B cell (primary cell): ENCODE data around the gene HES7. TPM values are rescaled to one million over a fixed set of nuclear protein-coding genes. Genes with fewer than 3 reads are reported as not detected.

ENCODE experiments used
- ATAC-seq: fragments of 200-7000 bp; cut with Tn5 transposase; one replicate; pipeline ENCODE4 v1.10.0; 2021; ENCODE audit warnings: low read depth, mild to moderate bottlenecking, moderate number of reproducible peaks, moderate library complexity
- CTCF ChIA-PET: fragments of 350-600 bp; sonication (Branson Sonifier 250); formaldehyde crosslinking; loops from one replicate; lab custom pipeline; 2021; ENCODE audit warnings: antibody characterized with exemption, inconsistent platforms; lab: Charles Lee
- POLR2A ChIA-PET: fragments of 350-600 bp; sonication (Branson Sonifier 250); formaldehyde crosslinking; loops from one replicate; lab custom pipeline; 2021; ENCODE audit warnings: antibody characterized with exemption; lab: Charles Lee
- DNase-seq: peaks from one replicate; pipeline ENCODE4 v3.0.0; 2013
- H2AFZ ChIP-seq: 2 replicates; pipeline ENCODE4 v1.6.1; 2012; ENCODE audit warnings: mild to moderate bottlenecking, low read depth, low read length; ENCODE audit not compliant: insufficient read depth, poor library complexity, severe bottlenecking
- H3K27ac ChIP-seq, 2 donors: 1 replicate in 1 of 2; 2 replicates in 1 of 2; pipeline ENCODE4 v1.5.1; 2012 to 2013; ENCODE audit warnings: low read length in 2 of 2, mild to moderate bottlenecking in 2 of 2, moderate library complexity in 1 of 2
- H3K27me3 ChIP-seq, 4 experiments: fragments of 200-600 bp in 1 of 4; sonication (generic) in 1 of 4; replicated peaks in 1 of 4; 1 replicate in 2 of 4; 2 replicates in 2 of 4; pipeline versions ENCODE4 v1.6.1 to v1.7.0; 2013 to 2016; ENCODE audit warnings: low read length in 3 of 4, mild to moderate bottlenecking in 2 of 4, mixed read lengths in 1 of 4, moderate library complexity in 1 of 4; ENCODE audit not compliant: insufficient read depth in 4 of 4, control insufficient read depth in 3 of 4; ENCODE audit errors: control extremely low read depth in 1 of 4
- H3K36me3 ChIP-seq, 2 experiments: replicated peaks in 1 of 2; 1 replicate in 1 of 2; 2 replicates in 1 of 2; pipeline versions ENCODE4 v1.6.1 to v1.7.1; 2013; ENCODE audit warnings: low read length in 1 of 2; ENCODE audit not compliant: insufficient read depth in 2 of 2, control insufficient read depth in 1 of 2; ENCODE audit errors: control extremely low read depth in 1 of 2, extremely low read depth in 1 of 2
- H3K4me1 ChIP-seq, 2 donors: fragments of 200-600 bp in 1 of 2; sonication (generic) in 1 of 2; 1 replicate in 1 of 2; 2 replicates in 1 of 2; pipeline versions ENCODE4 v1.5.1 to v1.6.1; 2013 to 2017; ENCODE audit warnings: low read length in 2 of 2; ENCODE audit not compliant: control insufficient read depth in 2 of 2, insufficient read depth in 2 of 2
- H3K4me2 ChIP-seq: replicated peaks from 2 replicates; pipeline ENCODE3; 2012; ENCODE audit warnings: mild to moderate bottlenecking, low read depth, low read length; ENCODE audit not compliant: poor library complexity, severe bottlenecking
- H3K4me3 ChIP-seq, 5 experiments: fragments of 200-600 bp in 1 of 5; sonication (generic) in 1 of 5; 1 replicate in 3 of 5; 2 replicates in 2 of 5; pipeline versions ENCODE4 v1.5.1 to v1.7.0; 2011 to 2016; ENCODE audit warnings: low read length in 4 of 5, mild to moderate bottlenecking in 4 of 5, low read depth in 2 of 5, control low read depth in 1 of 5, moderate library complexity in 1 of 5; ENCODE audit not compliant: insufficient read depth in 1 of 5; ENCODE audit errors: control extremely low read depth in 1 of 5, extremely low read depth in 1 of 5
- H3K79me2 ChIP-seq: fragments of 200-600 bp; sonication (generic); one replicate; pipeline ENCODE4 v1.6.0; 2016; ENCODE audit warnings: low read length; ENCODE audit not compliant: control insufficient read depth, insufficient read depth
- H3K9ac ChIP-seq: fragments of 200-600 bp; sonication (generic); 2 replicates; pipeline ENCODE4 v1.6.1; 2017; ENCODE audit warnings: mild to moderate bottlenecking, low read length, moderate library complexity
- H3K9me3 ChIP-seq, 3 donors: one replicate each; pipeline versions ENCODE4 v1.6.1 to v1.7.1; 2013; ENCODE audit warnings: low read length in 2 of 3; ENCODE audit not compliant: control insufficient read depth in 2 of 3, insufficient read depth in 1 of 3; ENCODE audit errors: control extremely low read depth in 1 of 3
- H4K20me1 ChIP-seq: 2 replicates; pipeline ENCODE4 v1.6.0; 2012; ENCODE audit warnings: mild to moderate bottlenecking, low read length; ENCODE audit not compliant: insufficient read depth, control insufficient read depth, poor library complexity, severe bottlenecking
- H3K27ac Mint-ChIP-seq: one replicate; pipeline ENCODE4 v1.8.0; 2021; ENCODE audit warnings: mixed read lengths
- H3K27me3 Mint-ChIP-seq: one replicate; pipeline ENCODE4 v1.8.0; 2021; ENCODE audit warnings: mixed read lengths
- H3K4me1 Mint-ChIP-seq: one replicate; pipeline ENCODE4 v1.8.0; 2021; ENCODE audit warnings: mixed read lengths
- H3K4me3 Mint-ChIP-seq: one replicate; pipeline ENCODE4 v1.8.0; 2021; ENCODE audit warnings: mixed read lengths
- H3K9me3 Mint-ChIP-seq: one replicate; pipeline ENCODE4 v1.8.0; 2022; ENCODE audit warnings: mixed read lengths; ENCODE audit not compliant: insufficient read depth
- CTCF ChIP-seq: fragments of 200-600 bp; IDR thresholded peaks from one replicate; pipeline ENCODE4 v1.8.0; 2022; ENCODE audit warnings: antibody characterized with exemption, mild to moderate bottlenecking
- EZH2 ChIP-seq: IDR thresholded peaks from 2 replicates; pipeline ENCODE4 v1.6.1; 2012; ENCODE audit warnings: borderline replicate concordance, low read depth, mild to moderate bottlenecking, moderate library complexity, low read length; ENCODE audit not compliant: insufficient read depth, poor library complexity, severe bottlenecking
- WGBS: methylation state at CpG from one replicate; pipeline ENCODE4 v1.1.5; 2013; ENCODE audit warnings: missing lambda C conversion rate; ENCODE audit not compliant: insufficient coverage; 5-methylcytosine and 5-hydroxymethylcytosine counted together
- intact Hi-C: fragments of 100-400 bp; cut with micrococcal nuclease; formaldehyde crosslinking; loops from one replicate; pipeline ENCODE4 v1.10.0; 2022
- polyA plus RNA-seq: library from polyadenylated mRNA; depleted of rRNA; stranded (reverse); fragments of >200 nt; gene quantifications from 2 replicates; pipeline ENCODE4 v1.2.3, GENCODE V29; 2012
- total RNA-seq, 2 donors: library from RNA; stranded (reverse); fragments of 120-200 nt in 1 of 2; gene quantifications; 1 replicate in 1 of 2; 2 replicates in 1 of 2; pipeline versions ENCODE4 v1.2.3 to v1.2.4, GENCODE V29; 2013 to 2022

The HES7 gene
- total and polyA plus RNA-seq, 2 donors (not counting 1 experiment from before 2014, with no cell fraction given): 0.34 TPM; not detected in 1

GRCh38 chr17:8105957-8106398 is 17.9 kb downstream of the HES7 start:
- peaks cover 0 to 5% (median 0%) of the 10 kb centered on the region in 3 donors for H3K9me3 ChIP-seq
- ChIA-PET CTCF (interaction anchor here (1.0 to 20.5 kb wide), 5 partner anchors 13 to 30 kb away, joined by 3 to 360 read pairs (median 6); partner anchors contain the start of gene ALOX12B), POLR2A (no interaction called here)
- peaks cover 10 to 11% of the 10 kb centered on the region in 2 donors for H3K4me1 ChIP-seq
- peaks cover 0 to 17% (median 10%) of the 10 kb centered on the region in 4 experiments for H3K27me3 ChIP-seq
- Mint-ChIP-seq H3K27ac (no peak overlapping the region), H3K4me1 (peaks cover 7% of the 10 kb centered on the region), H3K4me3 (no peak overlapping the region), H3K9me3 (no peaks in the 10 kb centered on the region), H3K27me3 (peaks cover 6% of the 10 kb centered on the region)
- ATAC-seq (no peak), DNase-seq (no peak)
- H3K27ac ChIP-seq: no peak overlapping the region
- H3K4me3 ChIP-seq: no peak overlapping the region
- intact Hi-C loops: no loop called here
- TF ChIP-seq EZH2 (no peak), CTCF (no peak)
- H3K4me2 ChIP-seq: no peak overlapping the region
- no peaks in the 10 kb centered on the region for H4K20me1 ChIP-seq
- 97% methylated on average over 4 of the region's 5 CpGs for WGBS
- no peaks in the 10 kb centered on the region for H3K79me2 ChIP-seq
- H3K9ac ChIP-seq: no peak overlapping the region
- H3K36me3 ChIP-seq: no peaks in the 10 kb centered on the region
- H2AFZ ChIP-seq: no peak overlapping the region

- no peak overlapping the region for H3K4me2 ChIP-seq
- Mint-ChIP-seq H3K4me1 (peaks cover 2% of the 10 kb centered on the region), H3K27ac (no peak overlapping the region), H3K27me3 (peaks cover 5% of the 10 kb centered on the region), H3K4me3 (no peak overlapping the region), H3K9me3 (no peaks in the 10 kb centered on the region)
- H3K9me3 ChIP-seq: peaks cover 0 to 4% (median 0%) of the 10 kb centered on the region in 3 donors
- no peaks in the 10 kb centered on the region for H3K79me2 ChIP-seq
- no peaks in the 10 kb centered on the region for H3K36me3 ChIP-seq
- H3K27ac ChIP-seq: no peak overlapping the region
- DNase-seq (no peak), ATAC-seq (no peak)
- H3K4me3 ChIP-seq: no peak overlapping the region
- no peaks in the 10 kb centered on the region for H4K20me1 ChIP-seq
- H3K4me1 ChIP-seq: peaks cover 3 to 4% of the 10 kb centered on the region in 2 donors
- ChIA-PET POLR2A (no interaction called here), CTCF (interaction anchor here (0.8 to 20.5 kb wide), 8 partner anchors 9 to 53 kb away, joined by 3 to 360 read pairs (median 5); partner anchors contain the start of gene ALOX12B)
- intact Hi-C loops: no loop called here
- H3K9ac ChIP-seq: no peak overlapping the region
- H2AFZ ChIP-seq: no peak overlapping the region
- 73% methylated on average over 8 of the region's 8 CpGs for WGBS
- TF ChIP-seq CTCF: no peak
- TF ChIP-seq EZH2: no peak
- H3K27me3 ChIP-seq: peaks cover 0 to 8% (median 4%) of the 10 kb centered on the region in 4 experiments
These were observed 19.0 kb downstream of the HES7 start for GRCh38 chr17:8104911-8105310.
